ENCODE results near the gene THAP11. TPM values are rescaled to one million over a fixed set of nuclear protein-coding genes. Genes with fewer than 3 reads are reported as not detected.
"Not testable (repeated sequence)": the region's sequence is repeated elsewhere in the genome, so short reads cannot be mapped to it uniquely, and the experiment has no call there.

Gene THAP11
- total RNA-seq, 1 donor from 2014 or later: 45.8 TPM

- intact Hi-C loops (cut with micrococcal nuclease): no loop called here
Observed at GRCh38 chr16:67858500-67858899, 16.4 kb downstream of the THAP11 start.

GRCh38 chr16:67860589-67861398 is 18.7 kb downstream of the THAP11 start:
- intact Hi-C loops (cut with micrococcal nuclease): no loop called here

GRCh38 chr16:67861877-67862276 is 19.8 kb downstream of the THAP11 start:
- intact Hi-C loops (cut with micrococcal nuclease): no loop called here

DNA sequence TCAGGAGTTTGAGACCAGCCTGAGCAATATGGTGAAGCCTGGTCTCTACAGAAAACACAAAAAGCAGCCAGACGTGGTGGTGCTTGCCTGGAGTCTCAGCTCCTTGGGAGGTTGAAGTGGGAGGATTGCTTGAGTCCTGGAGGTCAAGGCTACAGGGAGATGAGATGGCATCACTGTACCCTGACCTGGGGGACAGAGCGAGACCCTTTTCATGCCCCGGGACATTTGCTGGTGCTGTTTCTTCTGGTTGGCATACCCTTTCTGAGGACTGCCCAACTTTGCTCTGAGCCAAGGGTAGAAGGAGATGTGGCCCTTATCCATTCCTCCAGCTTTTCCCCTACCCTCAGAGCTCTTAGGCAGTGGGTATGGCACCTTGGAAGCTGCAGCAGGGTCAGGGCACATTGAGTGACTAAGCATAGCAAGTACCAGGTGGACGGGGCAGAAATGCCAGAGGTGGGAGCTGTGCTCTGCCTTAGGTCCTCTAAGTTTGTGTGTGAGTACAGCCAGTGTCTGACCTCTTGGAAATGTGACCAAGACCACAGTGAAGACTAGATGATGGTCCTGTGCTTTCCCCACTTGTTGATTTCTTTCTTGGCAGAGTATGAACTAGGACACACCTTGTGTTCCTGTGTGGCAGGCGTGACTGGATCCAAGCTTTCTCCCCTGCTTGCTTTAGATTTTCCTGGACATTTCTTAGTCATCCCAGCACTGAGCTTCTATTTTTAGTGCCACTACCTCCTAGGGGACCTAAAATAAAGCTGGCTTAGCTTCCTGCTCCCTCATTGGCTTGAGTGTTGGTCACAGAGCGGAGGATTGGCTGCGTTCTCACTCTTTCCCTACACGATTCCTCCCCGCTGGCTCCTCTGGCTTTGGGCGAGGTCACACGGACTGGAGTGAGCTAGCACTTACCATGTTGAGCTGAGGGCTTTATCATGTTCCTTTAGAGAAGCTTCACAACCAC is 20.8 kb downstream of the THAP11 start:
- intact Hi-C loops (cut with micrococcal nuclease): no loop called here

- intact Hi-C loops (cut with micrococcal nuclease): not testable (repeated sequence)
Observed at GRCh38 chr16:67864044-67864443, 21.9 kb downstream of the THAP11 start.

DNA sequence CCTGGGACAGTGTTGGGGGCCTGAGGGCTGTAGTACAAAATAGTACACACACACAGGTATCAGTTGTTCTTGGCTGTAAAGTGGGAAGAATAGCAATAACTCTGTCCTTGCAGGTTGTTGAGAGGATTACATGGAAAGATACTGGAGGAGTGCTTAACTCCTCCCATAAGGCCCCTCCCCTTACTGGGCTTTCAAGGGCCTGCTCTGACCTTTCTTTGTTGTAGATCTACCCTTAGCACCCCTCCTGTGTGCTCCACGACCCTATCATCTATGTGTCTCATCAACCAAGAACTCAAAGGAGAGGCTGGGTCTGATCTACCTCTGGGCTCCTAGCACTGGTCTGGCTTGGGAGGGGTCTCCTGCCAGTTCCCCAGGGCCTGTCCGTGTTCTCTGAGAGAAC is 22.5 kb downstream of the THAP11 start:
- intact Hi-C loops (cut with micrococcal nuclease): no loop called here

DNA sequence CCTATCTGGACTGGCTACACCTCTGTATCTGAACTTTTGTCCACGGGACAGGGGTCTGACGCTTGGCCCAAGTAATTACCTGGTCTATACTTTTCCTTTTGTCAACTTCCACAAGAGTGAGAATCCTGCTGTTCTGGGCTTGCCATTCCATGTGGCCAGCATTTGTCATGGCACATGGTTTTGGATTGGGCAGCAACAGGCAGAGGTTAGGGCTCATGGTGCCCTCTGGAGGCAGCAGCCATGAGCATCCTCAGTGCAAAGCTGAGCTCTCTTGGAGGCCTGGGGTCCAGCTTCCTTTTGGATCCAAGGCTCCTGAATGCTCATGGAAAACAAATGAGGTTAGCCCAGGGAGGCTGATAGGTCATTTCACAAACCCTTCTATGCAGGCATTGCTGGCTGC is 23.2 kb downstream of the THAP11 start:
- intact Hi-C loops (cut with micrococcal nuclease): no loop called here

GRCh38 chr16:67868290-67868689 is 26.2 kb downstream of the THAP11 start:
- intact Hi-C loops (cut with micrococcal nuclease): no loop called here

DNA sequence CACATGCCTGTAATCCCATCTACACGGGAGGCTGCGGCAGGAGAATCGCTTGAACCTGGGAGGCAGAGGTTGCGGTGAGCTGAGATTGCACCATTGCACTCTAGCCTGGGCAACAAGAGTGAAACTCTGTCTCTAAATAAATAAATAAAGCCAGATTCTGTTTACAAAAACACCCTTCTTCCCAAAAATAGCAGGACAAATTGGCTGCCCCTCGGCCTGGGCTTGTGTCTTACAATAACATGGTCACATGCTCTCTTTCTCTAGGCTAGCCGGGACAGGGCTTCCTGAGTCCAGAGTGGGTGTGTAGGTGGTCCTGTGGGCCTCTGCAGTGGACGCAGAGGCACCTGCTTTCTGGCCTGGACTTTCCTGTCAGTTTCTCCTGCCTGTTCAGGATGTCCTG is 27.5 kb downstream of the THAP11 start:
- intact Hi-C loops (cut with micrococcal nuclease): no loop called here

DNA sequence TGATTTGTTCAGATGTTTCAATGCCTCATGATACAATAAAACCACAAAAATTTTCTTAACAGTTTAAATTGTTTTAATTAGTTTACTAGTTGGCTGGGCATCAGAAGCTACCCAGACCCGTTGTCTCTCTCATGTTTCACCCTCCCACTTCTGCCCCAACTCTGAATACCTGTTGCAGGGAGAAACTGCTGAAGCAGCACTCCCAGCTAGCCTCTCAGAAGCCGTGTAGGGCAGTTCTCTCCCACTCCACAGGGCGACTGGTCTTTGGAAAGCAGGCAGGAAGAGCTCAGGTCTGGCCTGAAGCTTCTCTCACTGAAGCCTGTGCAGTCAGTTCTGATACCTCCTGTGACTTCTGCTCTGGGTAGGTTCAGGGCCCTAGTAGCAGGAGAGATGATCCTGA is 29.1 kb downstream of the THAP11 start:
- intact Hi-C loops (cut with micrococcal nuclease): no loop called here

DNA sequence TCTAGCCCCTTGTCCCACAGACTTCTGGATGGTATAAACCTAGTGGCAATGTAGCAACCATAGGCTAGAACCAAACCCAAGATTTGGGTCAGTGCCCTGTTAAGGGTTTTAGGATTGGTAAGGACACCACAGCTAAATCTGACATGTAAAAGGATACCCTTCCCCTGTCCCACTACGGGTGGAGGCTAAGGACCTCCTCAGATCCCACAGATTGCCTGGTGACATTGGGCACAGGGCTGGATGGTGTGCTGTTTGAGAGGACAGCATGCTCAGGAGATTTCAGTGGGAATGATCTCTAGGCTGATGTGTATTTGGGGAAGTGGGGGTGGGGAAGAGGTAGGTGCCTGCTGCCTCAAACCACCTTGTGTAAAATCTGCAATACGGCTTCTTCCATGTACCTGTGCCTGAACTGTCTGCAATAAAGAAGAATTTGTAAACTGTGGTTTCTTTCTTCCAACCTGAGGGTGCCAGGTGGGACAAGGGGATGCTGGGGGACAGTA is 30.1 kb downstream of the THAP11 start:
- intact Hi-C loops (cut with micrococcal nuclease): loop anchor here (2.0 kb wide), 2 partner anchors 25 to 65 kb away; partner anchors contain the start of genes CENPT, NUTF2, RANBP10 and TSNAXIP1

- intact Hi-C loops (cut with micrococcal nuclease): loop anchor here (2.0 kb wide), 2 partner anchors 26 to 66 kb away; partner anchors contain the start of genes CENPT, NUTF2, RANBP10 and TSNAXIP1
Observed at GRCh38 chr16:67872631-67873434, 30.7 kb downstream of the THAP11 start, which contains the start of gene EDC4. EDC4 (plus strand) TSS chr16:67873052; CDS start chr16:67873262, 210 bp downstream.

GRCh38 chr16:67873435-67874370 is 31.6 kb downstream of the THAP11 start:
- intact Hi-C loops (cut with micrococcal nuclease): loop anchor here (2.0 kb wide), 2 partner anchors 27 to 67 kb away; partner anchors contain the start of genes CENPT, NUTF2, RANBP10 and TSNAXIP1

GRCh38 chr16:67874372-67874771 is 32.3 kb downstream of the THAP11 start:
- intact Hi-C loops (cut with micrococcal nuclease): no loop called here

- intact Hi-C loops (cut with micrococcal nuclease): no loop called here
Observed at GRCh38 chr16:67877064-67877463, 34.9 kb downstream of the THAP11 start.

DNA sequence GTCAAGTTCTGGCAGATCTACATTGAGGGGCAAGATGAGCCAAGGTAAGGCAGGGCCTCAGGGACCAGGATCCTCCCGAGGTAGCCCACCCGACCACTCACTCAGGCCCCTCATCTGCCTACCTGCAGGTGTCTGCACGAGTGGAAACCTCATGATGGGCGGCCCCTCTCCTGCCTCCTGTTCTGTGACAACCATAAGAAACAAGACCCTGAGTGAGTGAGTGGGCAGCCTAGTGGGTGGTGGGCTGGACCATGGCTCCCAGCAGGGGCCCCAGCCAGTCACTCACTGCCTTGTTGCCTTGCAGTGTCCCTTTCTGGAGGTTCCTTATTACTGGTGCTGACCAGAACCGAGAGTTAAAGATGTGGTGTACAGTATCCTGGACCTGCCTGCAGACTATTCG is 36.1 kb downstream of the THAP11 start:
- intact Hi-C loops (cut with micrococcal nuclease): no loop called here

- intact Hi-C loops (cut with micrococcal nuclease): no loop called here
Observed at GRCh38 chr16:67878846-67879245, 36.7 kb downstream of the THAP11 start.

GRCh38 chr16:67879462-67879861 is 37.3 kb downstream of the THAP11 start:
- intact Hi-C loops (cut with micrococcal nuclease): no loop called here

- intact Hi-C loops (cut with micrococcal nuclease): no loop called here
Observed at GRCh38 chr16:67879936-67880335, 37.8 kb downstream of the THAP11 start.

DNA sequence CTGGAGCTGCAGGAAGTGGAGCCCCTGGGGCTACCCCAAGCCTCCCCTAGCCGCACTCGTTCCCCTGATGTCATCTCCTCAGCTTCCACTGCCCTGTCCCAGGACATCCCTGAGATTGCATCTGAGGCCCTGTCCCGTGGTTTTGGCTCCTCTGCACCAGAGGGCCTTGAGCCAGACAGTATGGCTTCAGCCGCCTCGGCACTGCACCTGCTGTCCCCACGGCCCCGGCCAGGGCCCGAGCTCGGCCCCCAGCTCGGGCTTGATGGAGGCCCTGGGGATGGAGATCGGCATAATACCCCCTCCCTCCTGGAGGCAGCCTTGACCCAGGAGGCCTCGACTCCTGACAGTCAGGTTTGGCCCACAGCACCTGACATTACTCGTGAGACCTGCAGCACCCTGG is 38.5 kb downstream of the THAP11 start:
- intact Hi-C loops (cut with micrococcal nuclease): no loop called here

Data from T-helper 2 cell treated with Interferon-gamma antibody and Interleukin-4, amounts not matched to agents 100 ng/mL and 5 ng/mL, for 36 hours (primary cell).